ENCODE measurements around the gene SNN. TPM values are rescaled to one million over a fixed set of nuclear protein-coding genes. Genes with fewer than 3 reads are reported as not detected.

SNN gene
- total and polyA plus RNA-seq, 9 of the 15 experiments (the other 6 are each of a cell fraction or from before 2014, with no cell fraction given), result 0.07 to 2.9 (median 1.9) TPM

GRCh38 chr16:11621539-11621919, 46.7 kb upstream of the SNN start:
- Histone ChIP-seq H3K9me3 (replicated peaks; ENCODE audit: control insufficient read depth, insufficient read depth, low read depth, low read length) (no peaks in the 10 kb centered on the region; the same call in 1 of the 2 replicates), H3K27ac (ENCODE audit: extremely low read depth, low read depth, low read length) (no peak overlapping the region), H3K4me1 (replicated peaks in 1 of 2; ENCODE audit: control insufficient read depth in 2 of 2, insufficient read depth in 2 of 2, low read length in 2 of 2) (peaks cover 11 to 12% of the 10 kb centered on the region in 2 experiments), H3K4me2 (ENCODE audit: insufficient read depth, low read length) (no peak overlapping the region), H3K36me3 (ENCODE audit: control insufficient read depth, insufficient read depth, low read length) (no peaks in the 10 kb centered on the region), H3K79me2 (ENCODE audit: control insufficient read depth, insufficient read depth, low read length) (no peaks in the 10 kb centered on the region), H3K27me3 (ENCODE audit: control insufficient read depth in 2 of 2, insufficient read depth in 2 of 2, low read length in 2 of 2) (no peaks in the 10 kb centered on the region), H4K20me1 (replicated peaks; ENCODE audit: control insufficient read depth, insufficient read depth, low read length) (no peaks in the 10 kb centered on the region), H3K4me3 (no peak overlapping the region), H3K9me1 (ENCODE audit: control insufficient read depth, insufficient read depth, low read length) (no peaks in the 10 kb centered on the region), H3K9ac (ENCODE audit: insufficient read depth in 1 of 2, low read depth in 2 of 2, low read length in 2 of 2) (no peak overlapping the region), H2AFZ (ENCODE audit: low read depth, low read length) (peak overlapping the region; percentile 21; the same call in 1 of the 2 replicates)
- POLR2A ChIA-PET, result interaction anchor here (1.3 kb wide), 1 partner anchor 9 kb away, joined by 3 read pairs; no protein-coding TSS in a partner anchor
- in situ Hi-C loops (cut with MboI), result no loop called here
- ATAC-seq, result no peak
- DNase-seq (ENCODE audit: extremely low read depth in 1 of 4, low spot score in 3 of 4), result no peak
- 26% methylated on average over 6 of the region's 6 CpGs for WGBS (ENCODE audit: insufficient coverage, low coverage, missing lambda C conversion rate)
- intact Hi-C loops (cut with micrococcal nuclease), result no loop called here
- FAIRE-seq, result no peak
- BruUV-seq (replicated peaks), result no TSS peak
- TF ChIP-seq MCM2 (IDR thresholded peaks at IDR 0.05; ENCODE audit: low read depth) (no peak), ZFX (CRISPR knock-in tag; IDR thresholded peaks at IDR 0.05) (0 out of 2 replicates have a peak, but pooled peaks have one; percentile 24), OTX1 (CRISPR knock-in tag; IDR thresholded peaks at IDR 0.05) (0 out of 2 replicates have a peak, but pooled peaks have one; percentile 12), ZNF766 (CRISPR knock-in tag; conservative IDR thresholded peaks at IDR 0.05) (0 out of 2 replicates have a peak, but pooled peaks have one; percentile 16), NR1H2 (CRISPR knock-in tag; IDR thresholded peaks at IDR 0.05) (no peak)
- CTCF ChIA-PET (ENCODE audit: low intra/inter-chr PET ratio), result no interaction called here

All from K562 (cell line).